ENCODE data around the gene TBC1D9.

Gene TBC1D9

GRCh38 chr4:140690093-140690492 lies 66.1 kb downstream of the TBC1D9 start:
- no peak overlapping the region for H3K4me3 ChIP-seq (ENCODE audit: low read length)
- no peaks in the 10 kb centered on the region for H3K9me3 ChIP-seq (ENCODE audit: control insufficient read depth, insufficient read depth, low read length)
- H3K27ac ChIP-seq (ENCODE audit: low read depth, low read length) = no peak overlapping the region
- no peaks in the 10 kb centered on the region for H4K20me1 ChIP-seq (ENCODE audit: control insufficient read depth, insufficient read depth, low read depth, low read length)
- H3K79me2 ChIP-seq (ENCODE audit: control insufficient read depth, low read length) = no peaks in the 10 kb centered on the region
- peaks cover 2% of the 10 kb centered on the region; the same call in 1 of the 2 replicates for H3F3A ChIP-seq (ENCODE audit: control insufficient read depth, insufficient read depth)
- no peak overlapping the region for H3K4me2 ChIP-seq (ENCODE audit: low read length)
- no peaks in the 10 kb centered on the region for H3K36me3 ChIP-seq (ENCODE audit: control insufficient read depth, low read length)
- no peaks in the 10 kb centered on the region for H3K27me3 ChIP-seq (ENCODE audit: control insufficient read depth, low read length)
- peaks cover 9% of the 10 kb centered on the region for H3K4me1 ChIP-seq (ENCODE audit: control insufficient read depth, low read length)
- H3K9me2 ChIP-seq (replicated peaks; ENCODE audit: control insufficient read depth, low read length) = no peaks in the 10 kb centered on the region
- TF ChIP-seq CTCF (IDR thresholded peaks at IDR 0.05; ENCODE audit: low read depth, low read length, poor library complexity, severe bottlenecking) (no peak), EZH2phosphoT487 (IDR thresholded peaks at IDR 0.05; ENCODE audit: borderline replicate concordance, low read length) (no peak)

- Histone ChIP-seq H3K4me3 (ENCODE audit: low read length) (no peak overlapping the region), H3K4me2 (ENCODE audit: low read length) (no peak overlapping the region), H3K79me2 (ENCODE audit: control insufficient read depth, low read length) (no peaks in the 10 kb centered on the region), H3K9me2 (replicated peaks; ENCODE audit: control insufficient read depth, low read length) (no peaks in the 10 kb centered on the region), H3K27ac (ENCODE audit: low read depth, low read length) (no peak overlapping the region), H4K20me1 (ENCODE audit: control insufficient read depth, insufficient read depth, low read depth, low read length) (no peaks in the 10 kb centered on the region), H3K4me1 (ENCODE audit: control insufficient read depth, low read length) (peaks cover 9% of the 10 kb centered on the region), H3F3A (ENCODE audit: control insufficient read depth, insufficient read depth) (peaks cover 2% of the 10 kb centered on the region; the same call in 1 of the 2 replicates), H3K27me3 (ENCODE audit: control insufficient read depth, low read length) (no peaks in the 10 kb centered on the region), H3K36me3 (ENCODE audit: control insufficient read depth, low read length) (no peaks in the 10 kb centered on the region), H3K9me3 (ENCODE audit: control insufficient read depth, insufficient read depth, low read length) (no peaks in the 10 kb centered on the region)
- TF ChIP-seq EZH2phosphoT487 (IDR thresholded peaks at IDR 0.05; ENCODE audit: borderline replicate concordance, low read length) = no peak
- no peak for TF ChIP-seq CTCF (IDR thresholded peaks at IDR 0.05; ENCODE audit: low read depth, low read length, poor library complexity, severe bottlenecking)
These were observed 66.6 kb downstream of the TBC1D9 start for GRCh38 chr4:140689623-140690022.

GRCh38 chr4:140688711-140689598 lies 67.2 kb downstream of the TBC1D9 start:
- no peaks in the 10 kb centered on the region for H3K79me2 ChIP-seq (ENCODE audit: control insufficient read depth, low read length)
- no peak overlapping the region for H3K27ac ChIP-seq (ENCODE audit: low read depth, low read length)
- no peaks in the 10 kb centered on the region for H3K36me3 ChIP-seq (ENCODE audit: control insufficient read depth, low read length)
- peaks cover 9% of the 10 kb centered on the region for H3K4me1 ChIP-seq (ENCODE audit: control insufficient read depth, low read length)
- H4K20me1 ChIP-seq (ENCODE audit: control insufficient read depth, insufficient read depth, low read depth, low read length) = no peaks in the 10 kb centered on the region
- H3F3A ChIP-seq (ENCODE audit: control insufficient read depth, insufficient read depth) = peaks cover 2% of the 10 kb centered on the region; the same call in 1 of the 2 replicates
- H3K4me3 ChIP-seq (ENCODE audit: low read length) = no peak overlapping the region
- no peaks in the 10 kb centered on the region for H3K27me3 ChIP-seq (ENCODE audit: control insufficient read depth, low read length)
- H3K4me2 ChIP-seq (ENCODE audit: low read length) = no peak overlapping the region
- TF ChIP-seq EZH2phosphoT487 (IDR thresholded peaks at IDR 0.05; ENCODE audit: borderline replicate concordance, low read length) (no peak), CTCF (IDR thresholded peaks at IDR 0.05; ENCODE audit: low read depth, low read length, poor library complexity, severe bottlenecking) (no peak)
- no peaks in the 10 kb centered on the region for H3K9me3 ChIP-seq (ENCODE audit: control insufficient read depth, insufficient read depth, low read length)
- H3K9me2 ChIP-seq (replicated peaks; ENCODE audit: control insufficient read depth, low read length) = no peaks in the 10 kb centered on the region

Measured in DOHH2 (cell line).